ENCODE results near the gene RTN1. TPM values are rescaled to one million over a fixed set of nuclear protein-coding genes. Genes with fewer than 3 reads are reported as not detected.

The RTN1 gene
- total RNA-seq, 2 experiments from 2014 or later: not detected

GRCh38 chr14:59595071-59595470 lies 275.5 kb downstream of the RTN1 start:
- CTCF ChIA-PET: no interaction called here
- Mint-ChIP-seq H3K27me3 (peaks cover 4% of the 10 kb centered on the region), H3K4me3 (no peak overlapping the region)

DNA sequence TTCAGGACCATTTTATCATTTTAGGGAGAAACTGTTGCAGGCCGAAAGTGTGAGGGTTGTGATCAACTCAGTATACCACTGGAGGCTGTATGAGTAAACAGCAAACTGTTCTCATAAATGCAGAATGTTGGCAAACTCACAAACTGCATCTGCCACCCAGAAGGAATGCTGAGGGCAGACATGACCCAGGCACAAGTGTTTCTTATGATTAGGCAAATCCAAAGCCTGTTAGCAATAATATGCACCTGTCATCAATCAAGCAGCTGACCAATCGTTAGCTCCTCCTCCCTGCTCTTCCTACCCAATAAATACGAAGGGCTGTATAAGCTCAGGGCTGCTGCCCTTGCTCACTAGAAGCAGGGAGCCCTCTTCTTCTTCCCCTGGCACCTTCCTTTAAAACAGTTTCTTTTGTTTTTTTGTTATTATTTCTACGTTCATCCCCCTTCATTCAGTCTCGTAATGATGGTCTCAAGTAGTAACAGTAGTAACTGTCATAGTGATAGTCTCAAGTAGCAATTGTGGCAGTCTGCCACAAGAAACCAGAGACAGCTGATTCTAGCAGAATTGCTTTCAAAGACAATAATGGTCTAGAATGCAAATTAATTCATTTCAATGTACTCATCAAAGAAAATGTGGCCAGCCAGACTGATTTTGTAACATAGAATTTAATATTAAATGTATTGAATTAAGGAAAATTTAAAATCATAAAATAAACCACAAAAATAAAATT lies 278.8 kb downstream of the RTN1 start:
- peaks cover 4% of the 10 kb centered on the region for H3K9me3 Mint-ChIP-seq
- POLR2A ChIA-PET: no interaction called here
- no peaks in the 10 kb centered on the region for H3K4me1 Mint-ChIP-seq
- no peaks in the 10 kb centered on the region for H3K36me3 Mint-ChIP-seq (ENCODE audit: low read depth)
- no peak overlapping the region for H3K4me3 Mint-ChIP-seq
- no peak overlapping the region for H3K27ac Mint-ChIP-seq
- CTCF ChIA-PET: interaction anchor here (1.9 kb wide), 1 partner anchor 15 kb away, joined by 7 read pairs; the partner anchor contains the start of gene CCDC175
- no peaks in the 10 kb centered on the region for H3K27me3 Mint-ChIP-seq
- DNase-seq: no peak

More at GRCh38 chr14:59595071-59595470, 275.5 kb downstream of the RTN1 start:
- H3K36me3 Mint-ChIP-seq (ENCODE audit: low read depth): no peaks in the 10 kb centered on the region
- DNase-seq: no peak
- peaks cover 4% of the 10 kb centered on the region for H3K9me3 Mint-ChIP-seq
- H3K27ac Mint-ChIP-seq: no peak overlapping the region
- POLR2A ChIA-PET: no interaction called here
- no peaks in the 10 kb centered on the region for H3K4me1 Mint-ChIP-seq

DNA sequence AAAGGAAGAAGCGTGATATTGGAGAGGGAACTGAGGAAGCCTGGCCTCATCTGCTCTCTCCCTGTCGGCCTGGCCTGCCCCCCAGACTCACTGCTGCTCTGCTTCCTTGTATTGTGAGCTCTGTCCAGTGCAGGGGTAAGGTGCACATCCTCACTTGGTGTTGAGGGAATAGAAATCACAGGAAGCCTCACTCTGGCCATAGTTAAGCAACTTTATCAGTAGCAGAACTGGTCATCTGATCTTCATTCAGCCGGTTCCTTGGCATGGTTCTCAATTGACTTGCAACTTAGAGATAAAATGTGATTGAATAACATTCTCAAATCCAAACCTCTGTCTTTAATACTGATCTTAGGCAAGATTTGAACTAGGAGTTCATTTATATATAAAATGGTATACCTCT lies 282.5 kb downstream of the RTN1 start:
- peaks cover 4% of the 10 kb centered on the region for H3K9me3 Mint-ChIP-seq
- peaks cover 4% of the 10 kb centered on the region for H3K4me1 Mint-ChIP-seq
- H3K36me3 Mint-ChIP-seq (ENCODE audit: low read depth): no peaks in the 10 kb centered on the region
- H3K27ac Mint-ChIP-seq: no peak overlapping the region
- POLR2A ChIA-PET: no interaction called here
- CTCF ChIA-PET: no interaction called here
- DNase-seq: no peak
- no peak overlapping the region for H3K4me3 Mint-ChIP-seq
- no peaks in the 10 kb centered on the region for H3K27me3 Mint-ChIP-seq

DNA sequence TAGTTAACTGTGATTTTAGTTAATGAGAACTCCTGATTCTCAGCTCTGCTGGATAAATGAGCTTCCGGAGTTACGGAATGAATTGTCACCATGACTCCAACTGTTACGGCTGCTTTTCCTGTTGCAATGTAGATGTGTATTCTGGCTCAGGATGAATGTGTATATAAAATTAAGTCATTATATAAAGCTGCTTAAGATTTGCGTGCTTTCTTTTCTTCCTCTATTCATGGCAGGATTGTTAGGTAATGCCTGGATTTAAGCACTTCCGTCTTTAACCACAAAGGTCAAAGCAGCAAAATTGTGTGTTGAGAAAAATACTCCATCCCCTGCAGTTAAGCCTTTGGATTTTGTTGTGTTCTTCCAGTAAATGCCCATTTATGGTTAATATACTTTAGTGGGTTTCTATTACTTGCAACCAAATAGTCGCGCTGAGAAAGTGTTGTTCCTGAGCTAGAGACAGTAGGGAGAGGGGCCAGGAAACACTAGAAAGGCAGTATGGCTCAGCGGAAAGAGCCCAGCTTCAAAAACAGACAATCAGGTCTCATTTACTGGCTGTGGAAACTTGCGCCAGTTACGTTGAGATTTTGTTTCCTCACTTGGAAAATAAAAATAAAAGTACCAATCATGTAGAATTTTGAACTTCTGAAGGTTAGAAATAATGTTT lies 284.6 kb downstream of the RTN1 start:
- ChIA-PET POLR2A (no interaction called here), CTCF (interaction anchor here (1.1 kb wide), 1 partner anchor 9 kb away, joined by 6 read pairs; the partner anchor contains the start of gene CCDC175)
- Mint-ChIP-seq H3K4me1 (peaks cover 4% of the 10 kb centered on the region), H3K9me3 (no peaks in the 10 kb centered on the region), H3K27me3 (no peaks in the 10 kb centered on the region), H3K36me3 (ENCODE audit: low read depth) (no peaks in the 10 kb centered on the region), H3K27ac (no peak overlapping the region), H3K4me3 (no peak overlapping the region)
- no peak for DNase-seq

DNA sequence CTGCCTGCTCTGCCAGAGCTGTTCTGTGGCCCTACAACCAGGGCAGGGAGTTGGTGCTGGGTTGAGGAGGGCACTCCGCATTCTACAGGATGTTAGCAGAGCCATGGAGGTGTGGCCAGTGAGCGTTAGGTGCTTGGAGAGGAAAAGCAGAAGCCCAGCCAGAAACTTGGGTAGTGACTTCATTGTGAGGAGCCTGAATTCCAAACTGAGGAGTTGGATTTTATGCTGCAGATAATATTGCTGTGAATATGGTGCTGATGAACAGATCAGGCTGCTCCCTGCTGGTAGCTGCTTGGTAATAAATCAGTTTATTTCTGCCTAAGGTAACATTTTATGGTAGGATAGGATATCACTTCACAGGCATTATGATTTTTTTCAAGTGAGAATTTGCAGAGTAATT lies 286.8 kb downstream of the RTN1 start:
- Mint-ChIP-seq H3K4me1 (peaks cover 4% of the 10 kb centered on the region), H3K9me3 (no peaks in the 10 kb centered on the region), H3K4me3 (no peak overlapping the region), H3K27me3 (no peaks in the 10 kb centered on the region), H3K36me3 (ENCODE audit: low read depth) (no peaks in the 10 kb centered on the region), H3K27ac (no peak overlapping the region)
- POLR2A ChIA-PET: no interaction called here
- CTCF ChIA-PET: interaction anchor here (1.2 kb wide), 1 partner anchor 9 kb away, joined by 3 read pairs; no protein-coding TSS in a partner anchor
- no peak for DNase-seq

GRCh38 chr14:59582845-59583509 lies 287.6 kb downstream of the RTN1 start:
- Mint-ChIP-seq H3K36me3 (ENCODE audit: low read depth) (no peaks in the 10 kb centered on the region), H3K4me1 (peaks cover 4% of the 10 kb centered on the region), H3K4me3 (no peak overlapping the region), H3K27ac (no peak overlapping the region), H3K27me3 (no peaks in the 10 kb centered on the region), H3K9me3 (no peaks in the 10 kb centered on the region)
- POLR2A ChIA-PET: no interaction called here
- CTCF ChIA-PET: interaction anchor here (0.7 kb wide), 2 partner anchors 14 to 96 kb away, joined by 3 read pairs; no protein-coding TSS in a partner anchor
- no peak for DNase-seq

- H3K27ac Mint-ChIP-seq: no peak overlapping the region
- peaks cover 4% of the 10 kb centered on the region for H3K4me1 Mint-ChIP-seq
- H3K27me3 Mint-ChIP-seq: no peaks in the 10 kb centered on the region
- DNase-seq: no peak
- H3K9me3 Mint-ChIP-seq: no peaks in the 10 kb centered on the region
- ChIA-PET POLR2A (no interaction called here), CTCF (no interaction called here)
- no peak overlapping the region for H3K4me3 Mint-ChIP-seq
- H3K36me3 Mint-ChIP-seq (ENCODE audit: low read depth): no peaks in the 10 kb centered on the region
These were observed 288.4 kb downstream of the RTN1 start for GRCh38 chr14:59582161-59582560.

- no peak for DNase-seq
- ChIA-PET CTCF (no interaction called here), POLR2A (no interaction called here)
- Mint-ChIP-seq H3K9me3 (no peaks in the 10 kb centered on the region), H3K4me1 (peaks cover 7% of the 10 kb centered on the region), H3K36me3 (ENCODE audit: low read depth) (no peaks in the 10 kb centered on the region), H3K4me3 (no peak overlapping the region), H3K27ac (no peak overlapping the region), H3K27me3 (peaks cover 2% of the 10 kb centered on the region)
These were observed 289.7 kb downstream of the RTN1 start for GRCh38 chr14:59580911-59581310.

- CTCF ChIA-PET: interaction anchor here (0.6 to 3.2 kb wide), 30 partner anchors 8 to 1076 kb away, joined by 3 to 21 read pairs (median 4); partner anchors contain the start of genes GPR135, JKAMP and L3HYPDH
- Mint-ChIP-seq H3K4me3 (peak within 1 kb of the TSS; percentile 60), H3K9me3 (no peaks in the 10 kb centered on the region), H3K4me1 (peaks cover 7% of the 10 kb centered on the region), H3K27me3 (peaks cover 14% of the 10 kb centered on the region), H3K36me3 (ENCODE audit: low read depth) (no peaks in the 10 kb centered on the region), H3K27ac (no peak within 1 kb of the TSS)
- peak; percentile 85 for DNase-seq
- POLR2A ChIA-PET: no interaction called here
These were observed 294.0 kb downstream of the RTN1 start, which contains the start of gene CCDC175 for GRCh38 chr14:59576332-59577294. TSS of gene CCDC175 (minus strand) at chr14:59576812. CDS start at chr14:59576775, 37 bp downstream.

- no peaks in the 10 kb centered on the region for H3K36me3 Mint-ChIP-seq (ENCODE audit: low read depth)
- no peaks in the 10 kb centered on the region for H3K9me3 Mint-ChIP-seq
- H3K27ac Mint-ChIP-seq: no peak overlapping the region
- ChIA-PET CTCF (interaction anchor here (0.7 kb wide), 1 partner anchor 228 kb away, joined by 4 read pairs; no protein-coding TSS in a partner anchor), POLR2A (interaction anchor here (0.6 kb wide), 1 partner anchor 260 kb away, joined by 4 read pairs; no protein-coding TSS in a partner anchor)
- H3K4me3 Mint-ChIP-seq: no peak overlapping the region
- H3K4me1 Mint-ChIP-seq: no peaks in the 10 kb centered on the region
- DNase-seq: no peak
- peaks cover 21% of the 10 kb centered on the region for H3K27me3 Mint-ChIP-seq
These were observed 300.5 kb downstream of the RTN1 start for GRCh38 chr14:59570122-59570521.

DNA sequence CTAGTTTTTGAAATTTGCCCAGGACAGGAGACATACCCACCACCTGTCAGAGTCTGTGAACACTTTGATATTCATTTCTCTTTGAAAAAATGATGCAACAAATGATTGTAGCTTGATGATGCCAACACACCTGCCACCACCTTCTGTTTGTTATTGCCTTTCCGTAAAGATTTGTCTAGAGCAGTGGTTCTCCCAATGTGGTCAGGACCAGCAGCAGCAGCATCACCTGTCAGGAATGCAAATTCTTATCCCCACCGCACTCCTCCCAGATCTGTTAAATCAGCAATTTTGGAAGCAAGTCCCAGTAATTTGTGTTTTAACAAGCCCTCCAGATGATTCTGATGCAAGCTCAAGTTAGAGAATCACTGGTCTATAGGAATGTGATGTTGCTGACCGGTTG lies 303.9 kb downstream of the RTN1 start:
- POLR2A ChIA-PET: no interaction called here

GRCh38 chr14:59566296-59566695 lies 304.3 kb downstream of the RTN1 start:
- Mint-ChIP-seq H3K4me1 (no peaks in the 10 kb centered on the region), H3K9me3 (no peaks in the 10 kb centered on the region), H3K4me3 (no peak overlapping the region), H3K27me3 (peaks cover 21% of the 10 kb centered on the region), H3K36me3 (ENCODE audit: low read depth) (no peaks in the 10 kb centered on the region), H3K27ac (no peak overlapping the region)
- ChIA-PET CTCF (interaction anchor here (0.9 kb wide), 1 partner anchor 10 kb away, joined by 3 read pairs; no protein-coding TSS in a partner anchor), POLR2A (no interaction called here)
- DNase-seq: no peak

More for the DNA sequence above, 303.9 kb downstream of the RTN1 start:
- CTCF ChIA-PET: interaction anchor here (0.9 kb wide), 1 partner anchor 9 kb away, joined by 3 read pairs; no protein-coding TSS in a partner anchor
- no peaks in the 10 kb centered on the region for H3K9me3 Mint-ChIP-seq
- H3K27ac Mint-ChIP-seq: no peak overlapping the region
- H3K4me3 Mint-ChIP-seq: no peak overlapping the region
- H3K36me3 Mint-ChIP-seq (ENCODE audit: low read depth): no peaks in the 10 kb centered on the region
- no peaks in the 10 kb centered on the region for H3K4me1 Mint-ChIP-seq
- no peak for DNase-seq
- H3K27me3 Mint-ChIP-seq: peaks cover 22% of the 10 kb centered on the region

Measured in activated CD4-positive, alpha-beta memory T cell treated with anti-CD3 and anti-CD28 coated beads, Interleukin-2, amount 10 ng/mL, durations not matched to agents 7 days and 5 days (primary cell).